Peyer's patch (tissue), 4 donors: ENCODE data around the gene TOX3. TPM values are rescaled to one million over a fixed set of nuclear protein-coding genes. Genes with fewer than 3 reads are reported as not detected.

Experiments used
- DNase-seq, 3 donors: peaks; one replicate each; pipeline ENCODE4 v3.0.0-alpha.2; 2017 to 2019
- H3K27ac ChIP-seq, 4 donors: fragments of 200-600 bp; sonication (generic); one replicate each; pipeline ENCODE4 v1.5.1; 2016 to 2019
- H3K27me3 ChIP-seq, 2 donors: fragments of 200-600 bp; sonication (generic); one replicate each; pipeline ENCODE4 v1.5.1; 2019
- H3K36me3 ChIP-seq, 3 donors: fragments of 200-600 bp; sonication (generic); one replicate each; pipeline ENCODE4 v1.5.1; 2016 to 2019
- H3K4me1 ChIP-seq, 4 donors: fragments of 200-600 bp; sonication (generic); one replicate each; pipeline ENCODE4 v1.5.1; 2016 to 2019
- H3K4me3 ChIP-seq, 4 donors: fragments of 200-600 bp; sonication (generic); 1 replicate in 3 of 4; 2 replicates in 1 of 4; pipeline ENCODE4 v1.5.1; 2016 to 2019; ENCODE audit warnings: mild to moderate bottlenecking in 1 of 4
- H3K9me3 ChIP-seq, 4 donors: fragments of 200-600 bp; sonication (generic); one replicate each; pipeline ENCODE4 v1.5.1; 2016 to 2019; ENCODE audit warnings: mild to moderate bottlenecking in 1 of 4
- CTCF ChIP-seq, 6 experiments: fragments of 450-650 bp in 4 of 6; fragments of 200-600 bp in 2 of 6; sonication (generic) in 1 of 6; IDR thresholded peaks; one replicate each; pipeline ENCODE4 v1.5.1; 2017 to 2019; ENCODE audit warnings: antibody characterized with exemption in 6 of 6, mild to moderate bottlenecking in 3 of 6, moderate library complexity in 1 of 6
- POLR2A ChIP-seq, 2 donors: fragments of 450-650 bp; IDR thresholded peaks; one replicate each; pipeline ENCODE4 v1.5.1; 2017; ENCODE audit warnings: antibody characterized with exemption in 2 of 2, mild to moderate bottlenecking in 2 of 2, moderate library complexity in 2 of 2
- total RNA-seq, 4 donors: library from RNA; depleted of rRNA; stranded (reverse); fragments of >200 nt; gene quantifications; one replicate each; pipeline ENCODE4 v1.1.0, GENCODE V29; 2016

Gene TOX3
- total RNA-seq, 4 donors from 2014 or later = 5.0 to 24.5 (median 18.6) TPM

- DNase-seq = no peak
- no peak for TF ChIP-seq POLR2A (IDR thresholded peaks at IDR 0.05)
- TF ChIP-seq CTCF (IDR thresholded peaks at IDR 0.05) = no peak
- Histone ChIP-seq H3K4me1 (peaks cover 0 to 16% (median 0%) of the 10 kb centered on the region in 4 donors), H3K27me3 (no peaks in the 10 kb centered on the region), H3K4me3 (no peak overlapping the region), H3K27ac (no peak overlapping the region), H3K36me3 (no peaks in the 10 kb centered on the region), H3K9me3 (no peaks in the 10 kb centered on the region)
These were observed 52.8 kb downstream of the TOX3 start for GRCh38 chr16:52494145-52494544.

GRCh38 chr16:52492789-52493357, 54.1 kb downstream of the TOX3 start:
- TF ChIP-seq CTCF (IDR thresholded peaks at IDR 0.05) = no peak
- no peak for TF ChIP-seq POLR2A (IDR thresholded peaks at IDR 0.05)
- no peaks in the 10 kb centered on the region for H3K27me3 ChIP-seq
- DNase-seq = no peak
- H3K27ac ChIP-seq = peak overlapping the region in 1 of 4 donors; percentile 48
- H3K4me3 ChIP-seq = no peak overlapping the region
- no peaks in the 10 kb centered on the region for H3K36me3 ChIP-seq
- no peaks in the 10 kb centered on the region for H3K9me3 ChIP-seq
- peaks cover 0 to 16% (median 0%) of the 10 kb centered on the region in 4 donors for H3K4me1 ChIP-seq

DNA sequence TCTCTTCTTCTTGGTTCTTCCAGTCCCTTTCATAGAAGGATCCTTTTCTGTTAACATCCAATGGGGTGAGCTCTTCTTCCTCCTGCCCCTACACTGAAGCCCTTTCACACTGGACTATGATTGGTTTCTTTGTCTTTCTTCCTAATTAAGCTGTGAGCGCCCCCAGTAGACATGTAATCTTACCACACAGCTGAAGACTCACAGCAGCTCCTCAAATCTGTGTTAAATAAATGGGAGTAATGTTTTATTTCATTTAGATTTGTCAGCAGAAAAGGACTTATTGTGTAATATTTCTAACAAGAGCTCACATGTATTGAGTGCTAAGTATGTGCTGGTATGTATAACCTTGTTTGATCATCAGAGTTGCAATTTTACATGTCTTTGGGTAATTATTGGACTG, 55.7 kb downstream of the TOX3 start:
- no peak for TF ChIP-seq CTCF (IDR thresholded peaks at IDR 0.05)
- TF ChIP-seq POLR2A (IDR thresholded peaks at IDR 0.05) = no peak
- no peak for DNase-seq
- Histone ChIP-seq H3K4me1 (peaks cover 0 to 9% (median 0%) of the 10 kb centered on the region in 4 donors), H3K27me3 (no peaks in the 10 kb centered on the region), H3K36me3 (no peaks in the 10 kb centered on the region), H3K4me3 (no peak overlapping the region), H3K9me3 (no peaks in the 10 kb centered on the region), H3K27ac (no peak overlapping the region)

- H3K9me3 ChIP-seq = no peaks in the 10 kb centered on the region
- H3K36me3 ChIP-seq = no peaks in the 10 kb centered on the region
- no peak for DNase-seq
- H3K27me3 ChIP-seq = no peaks in the 10 kb centered on the region
- TF ChIP-seq POLR2A (IDR thresholded peaks at IDR 0.05) (no peak), CTCF (IDR thresholded peaks at IDR 0.05) (no peak)
- no peak overlapping the region for H3K4me3 ChIP-seq
- H3K27ac ChIP-seq = no peak overlapping the region
- no peaks in the 10 kb centered on the region for H3K4me1 ChIP-seq
These were observed 57.0 kb downstream of the TOX3 start for GRCh38 chr16:52489894-52490293.

- TF ChIP-seq CTCF (IDR thresholded peaks at IDR 0.05) (no peak), POLR2A (IDR thresholded peaks at IDR 0.05) (no peak)
- no peak for DNase-seq
- H3K27me3 ChIP-seq = no peaks in the 10 kb centered on the region
- H3K36me3 ChIP-seq = no peaks in the 10 kb centered on the region
- no peak overlapping the region for H3K4me3 ChIP-seq
- no peak overlapping the region for H3K27ac ChIP-seq
- no peaks in the 10 kb centered on the region for H3K4me1 ChIP-seq
- no peaks in the 10 kb centered on the region for H3K9me3 ChIP-seq
These were observed 58.1 kb downstream of the TOX3 start for GRCh38 chr16:52488837-52489289.
